ENCODE measurements around the gene LRRC7.
"Not testable (repeated sequence)": the region's sequence is repeated elsewhere in the genome, so short reads cannot be mapped to it uniquely, and the experiment has no call there.

Gene LRRC7

GRCh38 chr1:69929308-69930057 lies 361.8 kb downstream of the LRRC7 start:
- no peak for DNase-seq
- TF ChIP-seq GATA1 (IDR thresholded peaks at IDR 0.05; ENCODE audit: low read depth, low read length) (no peak), POLR2A (IDR thresholded peaks at IDR 0.05; ENCODE audit: low read length) (no peak)

- no peak for DNase-seq
- TF ChIP-seq POLR2A (IDR thresholded peaks at IDR 0.05; ENCODE audit: low read length) (no peak), GATA1 (IDR thresholded peaks at IDR 0.05; ENCODE audit: low read depth, low read length) (no peak)
Measured at GRCh38 chr1:69930396-69930795, 362.7 kb downstream of the LRRC7 start.

- DNase-seq, result no peak
- TF ChIP-seq POLR2A (IDR thresholded peaks at IDR 0.05; ENCODE audit: low read length) (no peak), GATA1 (IDR thresholded peaks at IDR 0.05; ENCODE audit: low read depth, low read length) (no peak)
Measured at GRCh38 chr1:69932760-69933159, 365.0 kb downstream of the LRRC7 start.

- no peak for TF ChIP-seq GATA1 (IDR thresholded peaks at IDR 0.05; ENCODE audit: low read depth, low read length)
- DNase-seq, result no peak
Measured at GRCh38 chr1:69940231-69940630, 372.5 kb downstream of the LRRC7 start.

GRCh38 chr1:69940816-69941215 lies 373.1 kb downstream of the LRRC7 start:
- TF ChIP-seq GATA1 (IDR thresholded peaks at IDR 0.05; ENCODE audit: low read depth, low read length) (no peak), POLR2A (IDR thresholded peaks at IDR 0.05; ENCODE audit: low read length) (no peak)

GRCh38 chr1:69943030-69943429 lies 375.3 kb downstream of the LRRC7 start:
- TF ChIP-seq GATA1 (IDR thresholded peaks at IDR 0.05; ENCODE audit: low read depth, low read length) (no peak), POLR2A (IDR thresholded peaks at IDR 0.05; ENCODE audit: low read length) (no peak)
- DNase-seq, result no peak

More at GRCh38 chr1:69940816-69941215, 373.1 kb downstream of the LRRC7 start:
- no peak for DNase-seq

- no peak for TF ChIP-seq GATA1 (IDR thresholded peaks at IDR 0.05; ENCODE audit: low read depth, low read length)
Measured at GRCh38 chr1:69946935-69947334, 379.2 kb downstream of the LRRC7 start.

GRCh38 chr1:69947837-69948236 lies 380.1 kb downstream of the LRRC7 start:
- no peak for DNase-seq
- no peak for TF ChIP-seq GATA1 (IDR thresholded peaks at IDR 0.05; ENCODE audit: low read depth, low read length)
- no peak for TF ChIP-seq POLR2A (IDR thresholded peaks at IDR 0.05; ENCODE audit: low read length)

More at GRCh38 chr1:69946935-69947334, 379.2 kb downstream of the LRRC7 start:
- DNase-seq, result no peak

GRCh38 chr1:69952676-69953075 lies 385.0 kb downstream of the LRRC7 start:
- no peak for DNase-seq
- TF ChIP-seq GATA1 (IDR thresholded peaks at IDR 0.05; ENCODE audit: low read depth, low read length) (no peak), POLR2A (IDR thresholded peaks at IDR 0.05; ENCODE audit: low read length) (no peak)

- DNase-seq, result not testable (repeated sequence)
Measured at GRCh38 chr1:69962452-69962851, 394.7 kb downstream of the LRRC7 start.

- no peak for TF ChIP-seq GATA1 (IDR thresholded peaks at IDR 0.05; ENCODE audit: low read depth, low read length)
- TF ChIP-seq POLR2A (IDR thresholded peaks at IDR 0.05; ENCODE audit: low read length), result no peak
- no peak for DNase-seq
Measured at GRCh38 chr1:69967245-69967766, 399.6 kb downstream of the LRRC7 start.

GRCh38 chr1:69976896-69977295 lies 409.2 kb downstream of the LRRC7 start:
- DNase-seq, result no peak
- TF ChIP-seq GATA1 (IDR thresholded peaks at IDR 0.05; ENCODE audit: low read depth, low read length) (no peak), POLR2A (IDR thresholded peaks at IDR 0.05; ENCODE audit: low read length) (no peak)

GRCh38 chr1:69982992-69983391 lies 415.3 kb downstream of the LRRC7 start:
- TF ChIP-seq POLR2A (IDR thresholded peaks at IDR 0.05; ENCODE audit: low read length), result no peak
- no peak for TF ChIP-seq GATA1 (IDR thresholded peaks at IDR 0.05; ENCODE audit: low read depth, low read length)
- no peak for DNase-seq

GRCh38 chr1:69985376-69985775 lies 417.7 kb downstream of the LRRC7 start:
- no peak for DNase-seq
- TF ChIP-seq GATA1 (IDR thresholded peaks at IDR 0.05; ENCODE audit: low read depth, low read length) (no peak), POLR2A (IDR thresholded peaks at IDR 0.05; ENCODE audit: low read length) (no peak)

- TF ChIP-seq POLR2A (IDR thresholded peaks at IDR 0.05; ENCODE audit: low read length) (no peak), GATA1 (IDR thresholded peaks at IDR 0.05; ENCODE audit: low read depth, low read length) (no peak)
Measured at GRCh38 chr1:69985901-69986439, 418.2 kb downstream of the LRRC7 start.

More at GRCh38 chr1:69985901-69986439, 418.2 kb downstream of the LRRC7 start:
- no peak for DNase-seq

Measured in erythroblast (primary cell).